Prostate gland (tissue), 2 donors: Measurements from ENCODE around the gene GTF2H4.

Experiments used
- CTCF ChIP-seq, 4 experiments: fragments of 200-600 bp in 2 of 4; fragments of 450-650 bp in 2 of 4; sonication (generic) in 2 of 4; IDR thresholded peaks; 1 replicate in 3 of 4; 2 replicates in 1 of 4; pipeline ENCODE4 v1.5.1; 2016 to 2019; ENCODE audit warnings: antibody characterized with exemption in 4 of 4, mild to moderate bottlenecking in 2 of 4, moderate library complexity in 2 of 4
- POLR2A ChIP-seq: fragments of 450-650 bp; IDR thresholded peaks from one replicate; pipeline ENCODE4 v1.6.1; 2016; ENCODE audit warnings: antibody characterized with exemption, mild to moderate bottlenecking
- POLR2AphosphoS5 ChIP-seq: sonication (generic); formaldehyde crosslinking; IDR thresholded peaks from one replicate; pipeline ENCODE4 v1.6.1; 2017; ENCODE audit warnings: antibody characterized with exemption

- TF ChIP-seq CTCF (IDR thresholded peaks at IDR 0.05) (no peak), POLR2AphosphoS5 (no peak), POLR2A (no peak)
Observed at GRCh38 chr6:30917041-30917440, 9.0 kb downstream of the GTF2H4 start.
